GM10266 (cell line): ENCODE measurements around the gene THUMPD1.
"Not testable (repeated sequence)": the region's sequence is repeated elsewhere in the genome, so short reads cannot be mapped to it uniquely, and the experiment has no call there.

Experiments used
- DNase-seq: peaks from one replicate; pipeline ENCODE4 v3.0.0; 2012; ENCODE audit errors: extremely low spot score
- TF ChIP-seq, protein P1 (sequence below): IDR thresholded peaks from 2 replicates; pipeline ENCODE4 v1.5.1; 2012; ENCODE audit warnings: mild to moderate bottlenecking, low read depth; ENCODE audit not compliant: control insufficient read depth, insufficient read depth; ENCODE audit errors: missing control alignments

THUMPD1 gene

DNA sequence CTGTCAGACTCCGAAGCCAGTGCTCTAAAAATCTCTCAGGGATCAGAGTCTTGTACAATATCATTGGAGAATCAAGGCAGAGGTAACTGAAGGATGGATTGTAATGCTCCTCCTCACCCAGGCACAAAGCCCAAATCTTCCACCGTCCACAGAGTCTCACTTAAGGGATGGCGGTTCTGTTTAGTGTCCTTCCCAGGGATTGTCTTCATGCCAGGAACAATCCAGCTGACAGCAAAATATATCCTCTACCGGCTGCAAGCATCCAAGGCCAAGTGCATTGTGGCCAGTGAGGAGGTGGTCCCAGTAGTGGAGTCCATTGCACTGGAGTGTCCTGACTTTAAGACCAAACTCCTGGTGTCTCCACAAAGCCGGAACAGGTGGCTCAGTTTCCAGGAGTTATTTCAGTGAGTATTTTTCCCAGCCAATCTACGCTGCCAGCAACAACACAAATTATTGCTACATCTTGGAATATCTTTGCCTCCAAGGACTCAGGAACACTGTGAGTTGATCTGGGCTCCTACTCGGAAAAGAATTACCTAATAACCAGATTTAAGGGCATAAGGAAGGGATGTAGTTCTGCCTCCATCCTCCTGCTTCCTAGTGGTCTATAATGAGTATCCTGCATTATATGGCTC is 30.2 kb downstream of the THUMPD1 start:
- DNase-seq = no peak
- TF ChIP-seq, protein P1, sequence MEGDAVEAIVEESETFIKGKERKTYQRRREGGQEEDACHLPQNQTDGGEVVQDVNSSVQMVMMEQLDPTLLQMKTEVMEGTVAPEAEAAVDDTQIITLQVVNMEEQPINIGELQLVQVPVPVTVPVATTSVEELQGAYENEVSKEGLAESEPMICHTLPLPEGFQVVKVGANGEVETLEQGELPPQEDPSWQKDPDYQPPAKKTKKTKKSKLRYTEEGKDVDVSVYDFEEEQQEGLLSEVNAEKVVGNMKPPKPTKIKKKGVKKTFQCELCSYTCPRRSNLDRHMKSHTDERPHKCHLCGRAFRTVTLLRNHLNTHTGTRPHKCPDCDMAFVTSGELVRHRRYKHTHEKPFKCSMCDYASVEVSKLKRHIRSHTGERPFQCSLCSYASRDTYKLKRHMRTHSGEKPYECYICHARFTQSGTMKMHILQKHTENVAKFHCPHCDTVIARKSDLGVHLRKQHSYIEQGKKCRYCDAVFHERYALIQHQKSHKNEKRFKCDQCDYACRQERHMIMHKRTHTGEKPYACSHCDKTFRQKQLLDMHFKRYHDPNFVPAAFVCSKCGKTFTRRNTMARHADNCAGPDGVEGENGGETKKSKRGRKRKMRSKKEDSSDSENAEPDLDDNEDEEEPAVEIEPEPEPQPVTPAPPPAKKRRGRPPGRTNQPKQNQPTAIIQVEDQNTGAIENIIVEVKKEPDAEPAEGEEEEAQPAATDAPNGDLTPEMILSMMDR = no peak

DNA sequence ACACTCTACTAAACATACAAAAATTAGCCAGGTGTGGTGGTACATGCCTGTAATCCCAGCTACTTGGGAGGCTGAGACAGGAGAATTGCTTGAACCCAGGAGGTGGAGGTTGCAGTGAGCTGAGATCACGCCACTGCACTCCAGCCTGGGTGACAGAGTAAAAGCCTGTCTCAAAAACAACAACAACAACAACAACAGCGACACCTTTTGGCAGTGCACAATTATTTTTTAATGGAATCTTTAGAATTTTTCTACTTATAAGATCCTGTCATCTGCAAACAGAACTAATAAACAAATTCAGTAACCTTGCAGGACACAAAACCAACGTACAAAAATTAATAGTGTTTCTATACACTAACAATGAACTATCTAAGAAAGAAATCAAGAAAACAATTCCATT is 33.5 kb downstream of the THUMPD1 start:
- DNase-seq = not testable (repeated sequence)
- TF ChIP-seq, protein P1 = peak; percentile 55

DNA sequence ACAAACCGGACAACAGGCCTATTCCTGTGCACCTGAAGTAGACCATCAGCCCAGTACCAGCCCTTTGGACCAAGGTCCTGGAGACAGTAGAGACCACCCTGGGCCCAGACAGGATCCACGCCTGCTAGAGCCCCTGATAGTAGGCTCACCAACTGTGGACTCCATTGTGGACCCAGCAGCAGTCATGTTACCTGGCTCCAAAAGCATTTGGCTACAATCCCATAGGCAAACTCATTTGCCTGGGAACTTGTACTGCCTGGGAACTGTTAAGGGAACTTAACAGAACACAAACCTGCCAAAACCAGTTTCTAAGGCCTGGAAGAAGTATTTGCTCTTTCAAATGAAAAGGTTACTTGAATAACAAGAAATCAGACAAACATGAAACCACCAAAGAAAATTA is 34.2 kb downstream of the THUMPD1 start:
- TF ChIP-seq, protein P1 = no peak
- DNase-seq = no peak

DNA sequence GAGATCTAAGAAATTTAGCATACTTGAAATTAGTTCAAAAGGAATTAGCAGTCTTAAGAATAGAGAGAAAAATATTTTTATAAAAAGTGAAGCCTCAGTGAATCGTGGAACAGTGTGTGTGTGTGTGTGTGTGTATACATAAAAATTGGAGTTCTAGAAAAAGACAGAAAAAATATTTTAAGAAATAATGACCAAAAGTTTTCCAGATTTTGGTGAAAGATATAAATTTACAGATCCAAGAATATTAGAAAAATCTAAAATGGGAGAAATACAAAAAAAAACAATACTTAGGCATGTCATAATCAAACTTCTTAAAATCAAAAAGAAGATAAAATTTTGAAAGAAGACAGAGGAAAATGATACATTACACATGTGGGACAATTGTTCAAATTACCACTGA is 35.6 kb downstream of the THUMPD1 start:
- DNase-seq = not testable (repeated sequence)

DNA sequence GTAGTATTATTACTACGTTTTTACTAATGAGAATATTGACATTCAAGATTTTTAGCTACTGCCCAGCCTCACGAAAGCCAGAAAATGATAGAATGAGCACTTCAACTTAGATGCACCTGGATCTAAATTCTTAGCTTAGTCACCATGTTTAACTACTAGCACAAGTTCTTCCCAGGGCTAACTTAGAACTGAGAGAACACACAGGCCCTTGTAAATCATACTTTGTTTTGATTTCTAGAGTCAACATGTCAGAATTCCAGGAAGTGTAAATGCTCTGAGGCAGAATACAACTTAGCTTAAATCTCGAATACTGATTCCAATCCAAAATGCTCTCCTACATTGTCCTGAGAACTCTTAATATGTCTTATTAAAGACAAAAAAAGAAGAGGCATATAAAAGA is 37.3 kb downstream of the THUMPD1 start:
- TF ChIP-seq, protein P1 = no peak
- DNase-seq = no peak

DNA sequence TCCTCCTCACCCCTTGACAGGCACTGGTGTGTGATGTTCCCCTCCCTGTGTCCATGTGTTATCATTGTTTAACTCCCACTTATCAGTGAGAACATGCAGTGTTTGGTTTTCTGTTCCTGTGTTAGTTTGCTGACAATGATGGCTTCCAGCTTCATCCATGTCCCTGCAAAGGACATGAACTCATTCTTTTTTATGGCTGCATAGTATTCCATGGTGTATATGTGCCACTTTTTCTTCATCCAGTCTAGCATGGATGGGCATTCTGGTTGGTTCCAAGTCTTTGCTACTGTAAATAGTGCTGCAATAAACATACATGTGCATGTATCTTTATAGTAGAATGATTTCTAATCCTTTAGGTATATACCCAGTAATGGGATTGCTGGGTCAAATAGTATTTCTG is 39.9 kb downstream of the THUMPD1 start:
- DNase-seq = not testable (repeated sequence)

DNA sequence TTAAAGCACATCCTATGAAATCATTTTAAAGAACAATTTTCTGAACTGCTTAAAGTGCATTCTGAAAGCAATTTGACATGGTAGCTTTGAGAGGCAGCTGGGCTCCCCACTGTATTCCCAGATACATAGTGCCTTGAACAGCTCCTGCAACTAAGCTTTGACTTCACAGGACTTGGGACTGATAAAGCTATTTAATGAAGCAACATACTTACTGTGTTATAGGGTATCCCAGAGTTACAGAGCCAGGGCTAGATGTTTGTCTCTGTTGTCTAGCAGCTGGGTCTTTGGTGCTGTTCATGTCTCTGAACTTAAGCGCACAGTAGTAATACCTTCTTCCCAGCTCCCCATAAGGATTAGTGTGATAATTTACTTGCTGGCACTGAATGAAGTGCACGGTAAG is 45.0 kb downstream of the THUMPD1 start:
- DNase-seq = no peak
- TF ChIP-seq, protein P1 = no peak

DNA sequence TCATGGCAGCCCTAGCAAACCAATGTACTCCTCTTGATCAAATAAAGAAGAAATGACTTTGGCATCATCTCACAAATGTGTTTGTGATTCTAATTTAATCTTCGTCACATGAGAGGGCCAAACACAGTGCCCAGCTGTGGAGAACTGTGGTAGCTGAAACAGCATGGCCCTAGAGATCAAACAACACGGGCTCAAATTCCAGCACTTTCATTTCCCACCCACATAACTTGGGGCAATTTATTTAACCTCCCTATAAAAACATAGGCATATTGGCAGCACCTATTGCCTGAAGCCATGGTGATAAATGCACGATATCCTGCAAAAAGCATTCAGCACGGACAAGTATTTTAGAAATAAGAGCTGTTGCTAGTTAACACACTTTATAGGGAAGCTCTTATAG is 46.6 kb downstream of the THUMPD1 start:
- DNase-seq = no peak
- TF ChIP-seq, protein P1 = no peak

DNA sequence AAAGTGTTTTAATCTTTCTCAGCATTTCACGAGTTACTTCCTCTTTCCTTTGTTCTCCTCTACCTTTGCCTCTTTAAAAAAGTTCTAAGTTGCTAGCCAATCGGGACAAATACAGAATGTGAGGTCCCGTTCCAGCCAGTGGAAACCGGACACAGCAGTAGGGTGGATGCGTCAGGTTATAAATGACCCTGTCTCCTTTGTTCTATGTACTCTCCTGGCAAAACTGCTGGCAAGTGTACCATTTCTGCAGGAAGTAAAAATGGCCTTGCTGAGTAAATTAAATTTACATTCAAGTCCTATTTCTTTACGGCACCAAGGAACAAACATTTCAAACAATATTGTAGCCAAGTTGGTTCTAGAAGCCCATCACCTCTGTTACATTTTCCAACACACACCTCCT is 47.5 kb downstream of the THUMPD1 start:
- not testable (repeated sequence) for DNase-seq
